Bronchial epithelial cell (primary cell): ENCODE results near the gene FBLN2. TPM values are rescaled to one million over a fixed set of nuclear protein-coding genes. Genes with fewer than 3 reads are reported as not detected.

Experiments used
- DNase-seq: peaks from one replicate; pipeline ENCODE4 v3.0.0-alpha.2; 2010; ENCODE audit warnings: low read depth
- FAIRE-seq: peaks from 2 replicates; lab custom pipeline; 2011; peaks lifted over from hg19 to GRCh38; lab: Jason Lieb, UNC
- H3K27me3 ChIP-seq: 2 replicates; pipeline ENCODE4 v1.5.1; 2011; ENCODE audit warnings: low read length; ENCODE audit not compliant: control insufficient read depth, insufficient read depth
- H3K36me3 ChIP-seq: 2 replicates; pipeline ENCODE4 v1.5.1; 2011; ENCODE audit warnings: low read length; ENCODE audit not compliant: control insufficient read depth, insufficient read depth
- H3K4me3 ChIP-seq: 2 replicates; pipeline ENCODE4 v1.5.1; 2011; ENCODE audit warnings: mild to moderate bottlenecking, low read depth, low read length, control low read depth
- total RNA-seq: library from RNA; depleted of rRNA; stranded (reverse); fragments of >200 nt; gene quantifications from 2 replicates; pipeline ENCODE4 v1.2.1, GENCODE V29; 2014
- TF ChIP-seq, protein P1 (sequence below): IDR thresholded peaks from 2 replicates; pipeline ENCODE4 v1.5.1; 2011; ENCODE audit warnings: mild to moderate bottlenecking, moderate library complexity, low read length, control low read depth, inconsistent platforms; ENCODE audit not compliant: insufficient read depth, severe bottlenecking

Gene FBLN2
- total RNA-seq, 1 donor from 2014 or later = 4.7 TPM

DNA sequence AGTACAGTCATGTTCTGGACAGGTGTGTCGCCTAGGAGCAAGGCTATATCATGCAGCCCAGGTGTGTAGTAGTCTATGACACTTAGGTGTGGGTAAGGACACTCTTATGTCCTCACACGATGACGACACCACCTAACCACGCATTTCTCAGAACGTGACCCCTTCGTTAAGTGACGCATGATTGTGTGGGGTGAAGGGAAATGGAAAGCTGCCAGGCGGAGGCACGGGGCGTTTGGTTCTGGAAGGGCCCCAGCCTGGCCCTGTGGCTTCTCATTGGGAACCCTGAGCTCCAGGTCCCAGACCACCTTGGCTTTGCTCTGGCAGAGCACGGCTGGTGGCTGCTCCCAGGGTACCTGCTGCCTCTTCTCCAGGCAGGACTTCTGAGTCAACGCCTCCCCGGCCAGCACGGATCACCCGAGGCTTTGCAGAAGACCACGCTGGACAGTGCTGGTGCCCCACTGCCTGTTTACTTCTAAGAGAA, 39.3 kb downstream of the FBLN2 start:
- Histone ChIP-seq H3K36me3 (no peaks in the 10 kb centered on the region), H3K27me3 (no peaks in the 10 kb centered on the region), H3K4me3 (no peak overlapping the region)
- DNase-seq = no peak
- TF ChIP-seq, protein P1, sequence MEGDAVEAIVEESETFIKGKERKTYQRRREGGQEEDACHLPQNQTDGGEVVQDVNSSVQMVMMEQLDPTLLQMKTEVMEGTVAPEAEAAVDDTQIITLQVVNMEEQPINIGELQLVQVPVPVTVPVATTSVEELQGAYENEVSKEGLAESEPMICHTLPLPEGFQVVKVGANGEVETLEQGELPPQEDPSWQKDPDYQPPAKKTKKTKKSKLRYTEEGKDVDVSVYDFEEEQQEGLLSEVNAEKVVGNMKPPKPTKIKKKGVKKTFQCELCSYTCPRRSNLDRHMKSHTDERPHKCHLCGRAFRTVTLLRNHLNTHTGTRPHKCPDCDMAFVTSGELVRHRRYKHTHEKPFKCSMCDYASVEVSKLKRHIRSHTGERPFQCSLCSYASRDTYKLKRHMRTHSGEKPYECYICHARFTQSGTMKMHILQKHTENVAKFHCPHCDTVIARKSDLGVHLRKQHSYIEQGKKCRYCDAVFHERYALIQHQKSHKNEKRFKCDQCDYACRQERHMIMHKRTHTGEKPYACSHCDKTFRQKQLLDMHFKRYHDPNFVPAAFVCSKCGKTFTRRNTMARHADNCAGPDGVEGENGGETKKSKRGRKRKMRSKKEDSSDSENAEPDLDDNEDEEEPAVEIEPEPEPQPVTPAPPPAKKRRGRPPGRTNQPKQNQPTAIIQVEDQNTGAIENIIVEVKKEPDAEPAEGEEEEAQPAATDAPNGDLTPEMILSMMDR = no peak
- FAIRE-seq = peak; percentile 40

DNA sequence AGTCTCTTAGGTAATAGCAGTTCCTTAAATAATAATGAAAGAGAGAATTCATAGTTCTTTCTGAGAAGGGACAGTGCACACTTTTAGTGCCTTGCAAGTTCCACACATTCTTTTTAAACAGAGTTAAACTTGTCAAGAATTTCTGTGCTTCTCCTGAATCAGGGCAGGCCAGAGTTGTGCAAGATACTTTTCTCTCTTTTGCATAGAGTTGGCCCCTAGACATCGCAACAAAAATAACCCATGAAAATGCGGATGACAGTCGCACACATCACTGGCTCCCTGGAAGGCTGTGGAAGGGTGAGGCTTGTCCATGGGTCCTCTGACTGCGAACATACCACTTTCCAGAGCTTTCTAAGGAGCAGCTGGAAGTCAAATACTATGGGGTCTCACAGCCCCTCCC, 40.1 kb downstream of the FBLN2 start:
- Histone ChIP-seq H3K27me3 (no peaks in the 10 kb centered on the region), H3K4me3 (no peak overlapping the region), H3K36me3 (no peaks in the 10 kb centered on the region)
- no peak for DNase-seq
- FAIRE-seq = no peak
- TF ChIP-seq, protein P1 = no peak

DNA sequence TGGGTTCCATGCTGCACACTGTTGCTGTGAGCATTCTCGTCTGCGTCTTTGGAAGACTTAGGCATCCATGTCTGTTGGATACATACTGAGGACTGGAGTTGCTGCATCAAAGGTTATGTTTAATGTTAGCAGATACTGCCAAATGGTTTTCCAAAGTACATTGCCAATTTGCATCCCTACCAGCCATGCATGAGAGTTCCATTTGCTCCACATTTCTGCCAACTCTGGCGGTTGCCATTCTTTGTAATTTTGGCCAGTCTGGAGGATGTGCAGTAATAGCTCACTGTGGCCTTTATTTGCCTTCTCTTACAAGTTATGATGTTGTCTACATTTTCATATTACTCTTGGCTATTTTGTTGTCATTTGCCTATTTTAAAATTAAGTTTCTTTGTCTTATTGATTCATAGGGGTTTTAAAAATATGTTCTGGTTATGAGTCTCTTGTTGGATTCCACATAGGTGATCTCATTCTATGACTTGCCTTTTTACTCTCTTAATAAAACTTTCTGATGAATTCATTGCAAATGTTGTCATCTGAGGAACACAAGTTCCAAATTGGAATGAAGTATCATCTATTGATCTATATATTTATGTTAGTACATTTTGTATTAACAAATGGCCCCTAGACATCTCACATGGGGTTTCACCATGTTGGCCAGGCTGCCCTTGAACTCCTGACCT, 42.1 kb downstream of the FBLN2 start:
- TF ChIP-seq, protein P1 = no peak
- no peak for DNase-seq
- Histone ChIP-seq H3K27me3 (no peaks in the 10 kb centered on the region), H3K36me3 (no peaks in the 10 kb centered on the region), H3K4me3 (no peak overlapping the region)
- FAIRE-seq = no peak

DNA sequence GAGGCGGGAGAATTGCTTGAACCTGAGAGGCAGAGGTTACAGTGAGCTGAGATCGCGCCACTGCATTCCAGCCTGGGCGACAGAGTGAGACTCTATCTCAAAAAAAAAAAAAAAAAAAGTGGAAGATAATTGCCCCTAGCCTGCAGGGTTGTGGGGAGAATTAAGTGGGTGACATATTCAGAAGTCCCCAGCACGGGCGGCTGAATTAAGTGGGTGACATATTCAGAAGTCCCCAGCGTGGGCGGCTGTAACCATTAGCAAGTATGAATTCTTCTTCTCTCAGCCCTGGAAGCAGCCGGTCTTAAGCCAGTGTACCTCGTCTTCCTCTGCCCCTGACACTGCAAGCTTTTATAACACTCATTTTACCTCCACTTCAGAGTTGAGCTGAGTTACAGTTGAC, 44.7 kb downstream of the FBLN2 start:
- TF ChIP-seq, protein P1 = no peak
- H3K27me3 ChIP-seq = no peaks in the 10 kb centered on the region
- H3K36me3 ChIP-seq = no peaks in the 10 kb centered on the region
- FAIRE-seq (no peak), DNase-seq (no peak)
- no peak overlapping the region for H3K4me3 ChIP-seq

DNA sequence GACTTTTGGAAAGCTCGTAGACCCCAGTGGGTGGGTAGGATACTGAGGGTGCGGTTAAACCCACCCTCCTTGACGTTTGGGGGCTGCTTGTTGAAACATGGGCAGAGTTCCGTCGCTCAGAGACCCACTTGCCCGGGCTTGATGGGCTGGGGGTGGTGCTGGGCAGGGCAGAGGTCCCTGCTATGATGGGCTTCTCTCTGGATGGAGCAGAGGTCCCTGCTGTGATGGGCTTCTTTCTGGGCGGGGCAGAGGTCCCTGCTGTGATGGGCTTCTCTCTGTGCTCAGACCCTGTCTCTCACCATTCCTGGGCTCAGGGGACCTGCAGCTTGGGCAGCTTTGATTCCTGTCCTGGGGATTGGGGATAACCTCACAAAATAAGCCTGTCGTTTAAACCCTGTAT, 45.2 kb downstream of the FBLN2 start:
- Histone ChIP-seq H3K36me3 (no peaks in the 10 kb centered on the region), H3K27me3 (no peaks in the 10 kb centered on the region), H3K4me3 (no peak overlapping the region)
- no peak for DNase-seq
- no peak for FAIRE-seq
- TF ChIP-seq, protein P1 = no peak

DNA sequence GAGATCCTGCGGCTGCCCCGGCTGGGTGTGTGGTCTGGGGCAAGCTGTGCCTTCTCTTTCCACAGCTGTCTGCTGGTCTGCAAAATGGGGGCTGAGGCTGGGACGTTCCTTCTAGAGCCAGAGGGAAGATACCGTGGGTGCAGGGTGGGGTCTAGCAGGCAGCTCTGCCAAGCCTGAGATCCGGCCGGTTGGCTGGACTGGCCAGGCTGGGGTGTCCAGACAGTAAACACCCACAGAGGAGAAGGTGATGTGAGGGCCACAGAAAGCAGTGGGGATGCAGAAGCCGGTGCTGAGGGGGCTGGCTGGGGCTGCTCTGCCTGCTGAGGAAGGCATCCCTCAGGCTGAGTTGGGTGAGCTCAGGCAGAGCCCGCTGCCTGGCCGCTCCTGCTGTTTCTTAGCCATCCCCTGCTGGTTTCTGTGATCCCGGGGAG, 46.1 kb downstream of the FBLN2 start:
- Histone ChIP-seq H3K4me3 (no peak overlapping the region), H3K36me3 (no peaks in the 10 kb centered on the region), H3K27me3 (no peaks in the 10 kb centered on the region)
- TF ChIP-seq, protein P1 = no peak
- no peak for FAIRE-seq
- no peak for DNase-seq
